Measurements from ENCODE around the gene TFPI.
"Not testable (repeated sequence)": the region's sequence is repeated elsewhere in the genome, so short reads cannot be mapped to it uniquely, and the experiment has no call there.

Gene TFPI

GRCh38 chr2:187552828-187553681, 1.2 kb downstream of the TFPI start:
- DNase-seq, result peak; percentile 84

- DNase-seq, result no peak
These were observed 1.9 kb downstream of the TFPI start for GRCh38 chr2:187552381-187552780.

- no peak for DNase-seq
These were observed 3.4 kb downstream of the TFPI start for GRCh38 chr2:187550857-187551256.

DNA sequence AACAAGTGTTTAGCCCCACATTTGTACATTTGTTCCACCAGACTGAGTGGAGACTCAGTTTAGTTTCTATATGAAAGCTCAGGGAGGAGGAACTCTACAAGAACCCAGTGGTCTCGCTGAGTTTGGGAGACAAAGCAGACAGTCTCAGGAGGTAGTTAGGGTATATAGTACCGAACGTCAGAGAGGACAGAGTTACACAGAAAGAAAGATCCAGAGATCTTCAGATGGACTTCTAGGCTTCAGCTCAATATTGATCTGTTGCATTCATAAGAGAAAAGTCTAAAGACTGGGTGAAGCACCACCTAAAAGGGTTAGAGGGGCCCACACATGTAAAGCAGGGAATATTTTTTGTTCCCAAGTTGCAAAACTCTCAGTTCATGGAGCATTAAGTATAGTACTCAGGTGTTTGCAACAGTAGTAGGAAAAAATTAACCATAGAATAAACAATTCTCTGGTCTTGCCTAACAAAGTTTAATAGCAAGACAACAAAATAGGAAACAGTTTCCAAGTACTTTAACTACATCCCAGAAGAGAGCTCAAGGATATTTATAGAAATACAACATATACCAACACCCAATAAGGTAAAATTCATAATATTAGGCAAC, 4.2 kb downstream of the TFPI start:
- peak; percentile 33 for DNase-seq

- DNase-seq, result peak; percentile 43
These were observed 5.0 kb downstream of the TFPI start for GRCh38 chr2:187549193-187549592.

DNA sequence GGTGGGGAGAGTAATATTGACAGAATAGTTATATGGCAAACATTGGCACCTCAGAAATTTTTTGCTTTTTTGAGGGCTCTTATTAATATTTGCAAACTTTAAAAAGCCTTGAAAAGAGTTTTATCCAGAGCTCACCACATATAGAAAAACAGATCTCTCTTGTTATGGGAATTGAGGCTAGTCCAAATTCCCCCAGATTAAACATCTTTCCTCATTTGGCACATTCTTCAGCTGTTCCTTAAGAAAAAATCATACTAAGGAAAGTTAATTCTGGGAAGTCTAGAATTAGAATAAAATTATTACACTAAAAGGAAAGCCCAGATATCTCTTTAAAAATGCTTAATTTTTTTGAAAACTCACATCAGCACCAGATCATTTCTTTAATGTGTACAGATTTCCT, 5.6 kb downstream of the TFPI start:
- no peak for DNase-seq

GRCh38 chr2:187547353-187547979, 6.8 kb downstream of the TFPI start:
- peak; percentile 90 for DNase-seq

DNA sequence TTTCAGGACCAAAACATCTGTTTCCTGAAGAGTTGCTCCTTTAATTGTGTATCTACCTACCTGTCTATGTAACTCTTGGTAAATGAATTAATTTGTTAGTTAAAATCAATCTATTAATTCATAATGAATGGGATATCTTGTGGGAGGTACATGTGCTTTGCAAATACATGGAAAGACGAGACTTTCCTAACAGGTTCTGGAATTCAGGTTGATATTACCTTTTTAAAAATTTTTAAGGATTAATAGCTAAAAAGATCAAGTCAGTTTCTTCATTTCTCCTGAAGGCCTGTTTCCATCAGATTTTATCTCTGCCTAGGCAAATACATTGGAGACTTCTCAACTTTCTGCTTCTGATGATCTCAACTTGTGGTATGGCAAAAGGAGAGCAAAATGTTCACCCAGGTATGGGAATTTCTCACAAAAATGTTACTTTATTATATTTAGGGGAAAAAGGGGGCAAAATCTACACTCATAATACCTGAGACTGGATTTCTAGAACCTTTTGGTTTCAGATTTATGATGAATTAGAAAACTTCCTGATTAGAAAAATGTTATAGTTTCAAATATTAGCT, 7.4 kb downstream of the TFPI start:
- peak; percentile 39 for DNase-seq

- no peak for DNase-seq
These were observed 8.9 kb downstream of the TFPI start for GRCh38 chr2:187545238-187545751.

- DNase-seq, result no peak
These were observed 9.7 kb downstream of the TFPI start for GRCh38 chr2:187544371-187545080.

- no peak for DNase-seq
These were observed 10.7 kb downstream of the TFPI start for GRCh38 chr2:187543488-187543887.

DNA sequence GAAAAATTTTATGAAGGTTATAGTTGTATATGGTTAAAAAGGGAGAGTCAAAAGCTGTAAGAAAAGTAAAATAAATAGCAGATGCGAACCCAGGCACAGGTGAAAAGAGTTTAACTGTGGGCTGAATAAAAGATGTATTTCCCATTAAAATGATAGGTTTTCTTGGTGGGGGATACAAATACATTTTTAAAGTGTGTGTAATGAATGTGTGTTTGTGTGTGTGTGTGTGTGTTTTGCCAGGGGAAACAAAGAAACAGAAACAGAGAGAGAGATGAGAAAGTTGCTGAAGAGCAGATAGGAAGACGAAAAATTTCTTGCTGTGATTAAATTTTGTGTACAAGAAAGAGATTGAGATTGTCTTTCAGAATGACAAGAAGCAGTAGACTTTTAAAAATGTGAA, 12.1 kb downstream of the TFPI start:
- DNase-seq, result peak; percentile 48

GRCh38 chr2:187541086-187542085, 12.8 kb downstream of the TFPI start:
- DNase-seq, result peak; percentile 82

DNA sequence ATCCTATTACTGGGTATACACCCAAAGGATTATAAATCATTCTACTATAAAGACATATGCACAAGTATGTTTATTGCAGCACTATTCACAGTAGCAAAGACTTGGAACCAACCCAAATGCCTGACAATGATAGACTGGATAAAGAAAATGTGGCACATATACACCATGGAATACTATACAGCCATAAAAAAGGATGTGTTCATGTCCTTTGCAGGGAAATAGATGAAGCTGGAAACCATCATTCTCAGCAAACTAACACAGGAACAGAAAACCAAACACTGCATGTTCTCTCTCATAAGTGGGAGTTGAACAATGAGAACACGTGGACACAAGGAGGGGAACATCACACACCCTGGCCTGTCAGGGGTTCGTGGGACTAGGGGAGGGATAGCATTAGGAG, 16.0 kb downstream of the TFPI start:
- DNase-seq, result not testable (repeated sequence)

DNA sequence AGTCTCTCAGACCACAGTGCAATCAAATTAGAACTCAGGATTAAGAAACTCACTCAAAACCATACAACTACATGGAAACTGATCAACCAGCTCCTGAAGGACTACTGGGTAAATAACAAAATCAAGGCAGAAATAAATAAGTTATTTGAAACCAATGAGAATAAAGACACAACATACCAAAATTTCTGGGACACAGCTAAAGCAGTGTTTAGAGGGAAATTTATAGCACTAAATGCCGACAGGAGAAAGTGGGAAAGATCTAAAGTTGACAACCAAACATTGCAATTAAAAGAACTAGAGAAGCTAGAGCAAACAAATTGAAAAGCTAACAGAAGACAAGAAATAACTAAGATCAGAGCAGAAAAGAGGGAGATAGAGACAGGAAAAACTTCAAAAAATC, 18.9 kb downstream of the TFPI start:
- not testable (repeated sequence) for DNase-seq

- peak; percentile 21 for DNase-seq
These were observed 21.7 kb downstream of the TFPI start for GRCh38 chr2:187532333-187533120.

DNA sequence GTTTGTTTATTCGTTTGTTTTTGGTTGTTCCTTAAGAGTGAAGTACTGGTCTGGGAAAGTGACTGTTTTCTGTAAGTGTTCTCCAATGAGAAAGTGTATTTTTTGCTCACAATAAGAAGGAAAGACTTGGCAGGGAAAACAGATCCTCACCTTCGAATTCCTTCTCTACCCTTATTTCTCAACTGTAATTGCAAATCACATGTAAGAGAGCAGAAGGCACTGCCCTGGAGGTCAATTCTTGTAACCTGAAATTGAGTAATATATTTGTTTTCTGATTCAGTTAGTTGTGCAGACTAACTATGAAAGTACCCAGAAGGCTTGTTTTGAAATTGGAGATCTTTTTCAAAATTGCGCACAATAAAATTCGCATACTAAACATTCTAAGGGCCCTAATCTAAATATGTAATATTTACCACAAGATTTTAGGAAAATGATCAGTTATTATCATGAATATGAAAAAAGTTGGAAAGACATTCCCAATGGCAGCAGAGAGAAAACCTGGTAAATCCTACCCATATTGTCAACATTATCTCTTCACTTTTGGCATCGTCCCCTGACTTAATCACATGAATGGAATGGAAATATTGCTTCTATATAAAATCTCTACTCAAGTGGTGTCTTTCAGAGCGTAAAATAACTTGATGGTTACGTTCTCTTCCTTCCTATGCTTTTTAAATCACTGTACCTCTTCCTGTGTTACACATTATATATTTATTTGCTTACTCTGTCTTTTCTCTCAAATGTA, 24.1 kb downstream of the TFPI start:
- no peak for DNase-seq

DNA sequence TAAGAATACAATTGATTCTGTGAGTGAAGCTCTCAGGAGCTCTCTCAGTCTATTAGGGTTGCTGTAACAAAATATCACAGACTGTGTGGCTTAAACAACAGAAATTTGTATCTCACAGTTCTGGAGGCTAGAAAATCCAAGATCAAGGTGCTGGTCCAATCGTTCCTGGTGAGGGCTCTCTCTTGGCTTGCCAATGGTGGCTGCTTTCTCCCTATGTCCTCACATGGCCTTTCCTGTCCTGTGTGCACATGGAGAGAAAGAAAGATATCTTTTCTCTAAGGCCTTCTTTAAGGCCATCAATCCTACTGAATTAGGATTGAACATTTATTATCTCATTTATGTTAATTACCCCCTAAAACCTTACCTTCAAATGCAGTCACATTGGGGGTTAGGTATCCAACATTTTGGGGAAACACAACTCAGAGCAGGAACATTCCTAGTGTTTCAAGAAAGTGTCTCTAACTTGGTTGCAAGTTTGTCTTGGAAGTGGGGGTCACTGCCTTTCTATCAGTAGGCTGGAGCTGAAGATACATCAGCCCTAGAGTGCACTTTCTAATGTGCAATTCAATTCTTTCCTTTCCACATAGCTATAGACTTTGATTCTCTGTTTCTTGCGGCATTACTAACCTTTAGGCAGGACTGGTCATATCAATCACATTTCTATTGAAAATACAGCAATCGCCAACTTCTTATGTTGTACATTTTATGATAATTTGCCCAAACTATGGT, 24.8 kb downstream of the TFPI start:
- no peak for DNase-seq

DNA sequence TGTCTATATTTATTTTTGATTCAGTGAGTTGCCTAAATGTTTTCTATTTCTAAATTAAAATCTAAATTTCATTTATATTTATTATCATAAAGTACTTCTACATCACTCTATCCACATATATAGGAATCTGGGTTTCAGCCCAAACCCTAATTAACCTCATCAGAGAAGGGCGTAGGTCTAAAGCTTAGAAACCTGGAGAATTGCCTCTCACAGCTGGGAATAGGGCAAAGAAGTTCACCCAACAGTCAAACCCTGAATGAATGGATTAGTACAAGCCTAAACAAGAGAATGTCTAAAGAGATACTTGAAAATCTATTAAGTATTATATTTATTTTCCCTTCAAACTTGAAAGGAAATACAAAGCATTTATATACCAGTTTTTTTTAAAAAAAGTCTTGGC, 26.2 kb downstream of the TFPI start:
- no peak for DNase-seq

Measured in DMS53 (cell line).